Endothelial cell (in vitro differentiated cells): ENCODE data around the gene GAS7. TPM values are rescaled to one million over a fixed set of nuclear protein-coding genes. Genes with fewer than 3 reads are reported as not detected.

Source experiments
- DNase-seq: peaks from one replicate; pipeline ENCODE4 v3.0.0; 2021; ENCODE audit warnings: low spot score
- H3K27ac Mint-ChIP-seq: one replicate; pipeline ENCODE4 v1.8.0; 2021; ENCODE audit warnings: mixed read lengths, inconsistent platforms; ENCODE audit not compliant: unreplicated experiment
- H3K27me3 Mint-ChIP-seq: one replicate; pipeline ENCODE4 v1.8.0; 2021; ENCODE audit warnings: mild to moderate bottlenecking, moderate library complexity, mixed read lengths, inconsistent platforms; ENCODE audit not compliant: unreplicated experiment
- H3K36me3 Mint-ChIP-seq: one replicate; pipeline ENCODE4 v1.8.0; 2021; ENCODE audit warnings: mild to moderate bottlenecking, low read depth, mixed read lengths, inconsistent platforms; ENCODE audit not compliant: unreplicated experiment
- H3K4me1 Mint-ChIP-seq: one replicate; pipeline ENCODE4 v1.8.0; 2021; ENCODE audit warnings: mild to moderate bottlenecking, mixed read lengths, inconsistent platforms; ENCODE audit not compliant: unreplicated experiment
- H3K4me3 Mint-ChIP-seq: one replicate; pipeline ENCODE4 v1.8.0; 2021; ENCODE audit warnings: mild to moderate bottlenecking, mixed read lengths, inconsistent platforms; ENCODE audit not compliant: unreplicated experiment
- H3K9me3 Mint-ChIP-seq: one replicate; pipeline ENCODE4 v1.8.0; 2021; ENCODE audit warnings: mixed read lengths, inconsistent platforms; ENCODE audit not compliant: unreplicated experiment
- total RNA-seq: library from RNA; stranded (reverse); fragmentation: NEBNext Ultra II Directional; extraction: Animal tissue kit (Norgen Biotek cat#: 25700); gene quantifications from one replicate; pipeline ENCODE4 v1.2.1, GENCODE V29; 2021; ENCODE audit not compliant: unreplicated experiment
- TF ChIP-seq, protein P1 (sequence below): fragments of 200-600 bp; sonication (generic); IDR thresholded peaks from one replicate; pipeline ENCODE4 v1.5.0; 2021; ENCODE audit warnings: antibody characterized with exemption; ENCODE audit not compliant: unreplicated experiment

The GAS7 gene
- total RNA-seq, 1 donor from 2014 or later = 7.0 TPM

- TF ChIP-seq, protein P1, sequence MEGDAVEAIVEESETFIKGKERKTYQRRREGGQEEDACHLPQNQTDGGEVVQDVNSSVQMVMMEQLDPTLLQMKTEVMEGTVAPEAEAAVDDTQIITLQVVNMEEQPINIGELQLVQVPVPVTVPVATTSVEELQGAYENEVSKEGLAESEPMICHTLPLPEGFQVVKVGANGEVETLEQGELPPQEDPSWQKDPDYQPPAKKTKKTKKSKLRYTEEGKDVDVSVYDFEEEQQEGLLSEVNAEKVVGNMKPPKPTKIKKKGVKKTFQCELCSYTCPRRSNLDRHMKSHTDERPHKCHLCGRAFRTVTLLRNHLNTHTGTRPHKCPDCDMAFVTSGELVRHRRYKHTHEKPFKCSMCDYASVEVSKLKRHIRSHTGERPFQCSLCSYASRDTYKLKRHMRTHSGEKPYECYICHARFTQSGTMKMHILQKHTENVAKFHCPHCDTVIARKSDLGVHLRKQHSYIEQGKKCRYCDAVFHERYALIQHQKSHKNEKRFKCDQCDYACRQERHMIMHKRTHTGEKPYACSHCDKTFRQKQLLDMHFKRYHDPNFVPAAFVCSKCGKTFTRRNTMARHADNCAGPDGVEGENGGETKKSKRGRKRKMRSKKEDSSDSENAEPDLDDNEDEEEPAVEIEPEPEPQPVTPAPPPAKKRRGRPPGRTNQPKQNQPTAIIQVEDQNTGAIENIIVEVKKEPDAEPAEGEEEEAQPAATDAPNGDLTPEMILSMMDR = no peak
- Mint-ChIP-seq H3K27ac (no peak overlapping the region), H3K4me3 (no peak overlapping the region), H3K36me3 (no peaks in the 10 kb centered on the region), H3K9me3 (no peaks in the 10 kb centered on the region), H3K4me1 (no peaks in the 10 kb centered on the region), H3K27me3 (peaks cover 6% of the 10 kb centered on the region)
- DNase-seq = no peak
Observed at GRCh38 chr17:9862220-9862619, 336.2 kb downstream of the GAS7 start.

DNA sequence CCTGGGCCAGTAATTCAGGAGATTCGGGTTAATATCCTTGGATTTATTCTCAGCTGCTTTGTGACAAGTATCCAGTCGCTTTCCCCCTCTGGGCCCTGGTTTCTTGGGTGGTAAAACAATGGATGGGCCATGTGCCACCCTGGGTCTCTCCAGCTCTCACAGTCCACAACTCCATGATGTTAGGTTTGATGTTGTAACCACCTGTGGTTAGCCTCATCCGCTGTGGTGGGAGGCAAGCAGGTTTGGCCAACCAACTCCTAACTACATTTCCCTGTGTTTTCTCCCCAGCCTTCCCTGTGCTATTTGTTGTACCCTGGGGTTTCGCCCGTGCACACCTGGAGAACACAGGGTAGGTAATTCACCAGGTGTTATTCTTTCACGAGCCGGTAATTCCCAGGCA is 337.6 kb downstream of the GAS7 start:
- Mint-ChIP-seq H3K4me3 (no peak overlapping the region), H3K36me3 (no peaks in the 10 kb centered on the region), H3K27ac (no peak overlapping the region), H3K9me3 (no peaks in the 10 kb centered on the region), H3K4me1 (no peaks in the 10 kb centered on the region), H3K27me3 (peaks cover 6% of the 10 kb centered on the region)
- no peak for DNase-seq
- TF ChIP-seq, protein P1 = no peak

Other genes with a start within 250 kb of the GAS7 start
- gene MYH13, start 174.4 kb upstream of the GAS7 start, total RNA-seq = 0.05 TPM
- gene MYH8, start 223.3 kb upstream of the GAS7 start, total RNA-seq = not detected